Ishikawa (cell line): Measurements from ENCODE around the gene CARD11.

Source experiments
- CREB1 ChIP-seq: IDR thresholded peaks from 2 replicates; pipeline ENCODE4 v1.6.1; 2012; ENCODE audit warnings: low read depth
- NFIC ChIP-seq: IDR thresholded peaks from 2 replicates; pipeline ENCODE4 v1.6.1; 2012

DNA sequence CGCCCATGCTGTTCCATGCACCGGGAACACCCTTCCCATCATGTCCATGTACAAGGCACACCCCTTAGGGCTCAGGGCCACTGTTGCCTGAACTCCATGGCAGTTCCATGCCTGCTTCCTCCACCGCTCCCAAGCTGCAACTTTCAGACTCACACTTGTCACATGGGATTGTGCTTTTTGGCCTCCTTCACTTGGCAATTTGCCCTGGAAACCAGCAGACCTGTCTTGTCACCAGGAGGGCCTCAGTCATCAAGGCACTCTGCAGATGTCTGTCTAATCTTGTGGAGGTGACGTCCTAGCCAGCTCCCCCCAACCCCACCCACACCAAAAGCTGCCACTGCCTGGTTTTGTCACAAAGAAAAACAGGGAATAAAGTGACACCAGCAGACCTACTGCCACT is 47.5 kb downstream of the CARD11 start:
- no peak for TF ChIP-seq CREB1
- no peak for TF ChIP-seq NFIC
